ENCODE data around the gene NDFIP2.

DNA sequence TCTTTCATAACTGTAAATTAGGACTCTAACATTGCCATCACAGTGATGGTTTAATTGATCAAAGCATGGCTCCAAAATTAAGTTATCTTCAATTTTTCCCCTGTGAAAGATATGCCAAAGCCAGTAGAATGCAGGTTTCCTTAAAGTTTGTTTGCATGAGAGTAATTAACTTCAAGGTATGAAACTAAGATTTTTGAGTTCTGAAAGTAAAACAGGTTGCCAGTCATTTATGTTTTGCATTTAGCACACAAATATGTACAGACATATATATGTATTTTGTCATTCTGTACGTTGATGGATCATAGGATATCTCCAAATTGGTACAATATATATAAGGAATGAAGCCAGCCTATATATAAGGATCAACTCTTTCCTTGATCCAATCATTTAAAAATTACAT lies 23.6 kb upstream of the NDFIP2 start:
- TF ChIP-seq, protein P1, sequence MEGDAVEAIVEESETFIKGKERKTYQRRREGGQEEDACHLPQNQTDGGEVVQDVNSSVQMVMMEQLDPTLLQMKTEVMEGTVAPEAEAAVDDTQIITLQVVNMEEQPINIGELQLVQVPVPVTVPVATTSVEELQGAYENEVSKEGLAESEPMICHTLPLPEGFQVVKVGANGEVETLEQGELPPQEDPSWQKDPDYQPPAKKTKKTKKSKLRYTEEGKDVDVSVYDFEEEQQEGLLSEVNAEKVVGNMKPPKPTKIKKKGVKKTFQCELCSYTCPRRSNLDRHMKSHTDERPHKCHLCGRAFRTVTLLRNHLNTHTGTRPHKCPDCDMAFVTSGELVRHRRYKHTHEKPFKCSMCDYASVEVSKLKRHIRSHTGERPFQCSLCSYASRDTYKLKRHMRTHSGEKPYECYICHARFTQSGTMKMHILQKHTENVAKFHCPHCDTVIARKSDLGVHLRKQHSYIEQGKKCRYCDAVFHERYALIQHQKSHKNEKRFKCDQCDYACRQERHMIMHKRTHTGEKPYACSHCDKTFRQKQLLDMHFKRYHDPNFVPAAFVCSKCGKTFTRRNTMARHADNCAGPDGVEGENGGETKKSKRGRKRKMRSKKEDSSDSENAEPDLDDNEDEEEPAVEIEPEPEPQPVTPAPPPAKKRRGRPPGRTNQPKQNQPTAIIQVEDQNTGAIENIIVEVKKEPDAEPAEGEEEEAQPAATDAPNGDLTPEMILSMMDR (IDR thresholded peaks at IDR 0.05) = no peak
- TF ChIP-seq TCF7L2 (IDR thresholded peaks at IDR 0.05; ENCODE audit: low read depth, low read length) (no peak), POLR2AphosphoS5 (IDR thresholded peaks at IDR 0.05; ENCODE audit: low read depth, low read length) (no peak), SIN3A (IDR thresholded peaks at IDR 0.05; ENCODE audit: borderline replicate concordance, insufficient read depth, low read depth, low read length) (no peak)

Data from Panc1 (cell line).